Measurements from ENCODE around the gene COL15A1.

Gene COL15A1

GRCh38 chr9:98944734-98945074 is 997 bp downstream of the COL15A1 start:
- no peak for DNase-seq (ENCODE audit: low read depth in 2 of 2)

- no peak for DNase-seq (ENCODE audit: low read depth in 2 of 2)
These were observed 5.9 kb downstream of the COL15A1 start for GRCh38 chr9:98949565-98949964.

- DNase-seq (ENCODE audit: low read depth in 2 of 2): no peak
These were observed 6.6 kb downstream of the COL15A1 start for GRCh38 chr9:98950262-98950661.

GRCh38 chr9:98951967-98952366 is 8.3 kb downstream of the COL15A1 start:
- no peak for DNase-seq (ENCODE audit: low read depth in 2 of 2)

- DNase-seq (ENCODE audit: low read depth in 2 of 2): no peak
These were observed 10.0 kb downstream of the COL15A1 start for GRCh38 chr9:98953581-98954243.

- no peak for DNase-seq (ENCODE audit: low read depth in 2 of 2)
These were observed 10.5 kb downstream of the COL15A1 start for GRCh38 chr9:98954244-98954610.

- DNase-seq (ENCODE audit: low read depth in 2 of 2): no peak
These were observed 11.6 kb downstream of the COL15A1 start for GRCh38 chr9:98955259-98955658.

GRCh38 chr9:98957826-98958225 is 14.1 kb downstream of the COL15A1 start:
- no peak for DNase-seq (ENCODE audit: low read depth in 2 of 2)

GRCh38 chr9:98958271-98958984 is 14.7 kb downstream of the COL15A1 start:
- DNase-seq (ENCODE audit: low read depth in 2 of 2): no peak

- DNase-seq (ENCODE audit: low read depth in 2 of 2): no peak
These were observed 16.7 kb downstream of the COL15A1 start for GRCh38 chr9:98960409-98960808.

GRCh38 chr9:98961513-98962180 is 17.9 kb downstream of the COL15A1 start:
- no peak for DNase-seq (ENCODE audit: low read depth in 2 of 2)

GRCh38 chr9:98962181-98962560 is 18.5 kb downstream of the COL15A1 start:
- no peak for DNase-seq (ENCODE audit: low read depth in 2 of 2)

GRCh38 chr9:98962861-98963260 is 19.2 kb downstream of the COL15A1 start:
- no peak for DNase-seq (ENCODE audit: low read depth in 2 of 2)

- no peak for DNase-seq (ENCODE audit: low read depth in 2 of 2)
These were observed 20.5 kb downstream of the COL15A1 start for GRCh38 chr9:98964201-98964600.

- no peak for DNase-seq (ENCODE audit: low read depth in 2 of 2)
These were observed 21.2 kb downstream of the COL15A1 start for GRCh38 chr9:98964911-98965336.

- no peak for DNase-seq (ENCODE audit: low read depth in 2 of 2)
These were observed 23.0 kb downstream of the COL15A1 start for GRCh38 chr9:98966676-98967075.

- DNase-seq (ENCODE audit: low read depth in 2 of 2): no peak
These were observed 23.6 kb downstream of the COL15A1 start for GRCh38 chr9:98967257-98967656.

GRCh38 chr9:98967680-98968079 is 24.0 kb downstream of the COL15A1 start:
- DNase-seq (ENCODE audit: low read depth in 2 of 2): no peak

GRCh38 chr9:98968601-98969337 is 25.1 kb downstream of the COL15A1 start:
- DNase-seq (ENCODE audit: low read depth in 2 of 2): no peak

GRCh38 chr9:98970532-98971041 is 26.9 kb downstream of the COL15A1 start:
- DNase-seq (ENCODE audit: low read depth in 2 of 2): no peak

- DNase-seq (ENCODE audit: low read depth in 2 of 2): no peak
These were observed 27.6 kb downstream of the COL15A1 start for GRCh38 chr9:98971168-98971914.

- no peak for DNase-seq (ENCODE audit: low read depth in 2 of 2)
These were observed 28.2 kb downstream of the COL15A1 start for GRCh38 chr9:98971915-98972223.
